ENCODE measurements around the gene COG8.
A peak's percentile ranks its signal among the peaks of the same experiment; 100 is the strongest.

DNA sequence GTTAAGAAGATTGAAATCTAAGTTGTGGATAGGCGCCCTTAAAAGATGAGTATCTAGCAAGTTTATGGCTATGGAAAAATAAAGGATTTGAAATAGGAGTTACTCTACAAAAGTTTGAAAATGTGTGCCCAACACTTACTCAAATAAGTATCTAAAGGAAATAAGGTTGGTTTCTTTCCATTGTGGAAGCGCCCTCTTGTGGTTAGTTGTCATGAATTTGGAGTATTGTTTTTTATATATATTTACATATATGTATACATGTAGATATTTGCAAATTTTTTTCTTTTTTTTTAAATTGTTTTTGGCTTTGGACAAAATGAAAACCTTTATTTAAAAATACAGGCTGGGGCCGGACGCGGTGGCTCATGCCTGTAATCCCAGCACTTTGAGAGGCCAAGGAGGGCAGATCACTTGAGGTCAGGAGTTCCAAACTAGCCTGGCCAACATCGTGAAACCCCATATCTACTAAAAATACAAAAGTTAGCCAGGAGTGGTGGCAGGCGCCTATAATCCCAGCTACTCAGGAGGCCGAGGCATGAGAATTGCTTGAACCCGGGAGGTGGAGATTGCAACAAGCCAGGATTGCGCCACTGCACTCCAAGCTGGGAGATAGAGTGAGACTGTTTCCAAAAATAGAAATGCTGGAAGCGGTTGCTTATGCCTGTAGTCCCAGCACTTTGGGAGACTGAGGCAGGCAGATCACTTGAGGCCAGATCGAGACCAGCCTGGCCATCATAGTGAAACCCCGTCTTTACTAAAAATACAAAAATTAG lies 52.2 kb downstream of the COG8 start:
- TF ChIP-seq FOS (IDR thresholded peaks at IDR 0.05; ENCODE audit: borderline replicate concordance, extremely low read depth, insufficient read length) (no peak), TCF12 (IDR thresholded peaks at IDR 0.05; ENCODE audit: low read depth, low read length) (no peak), ASH2L (IDR thresholded peaks at IDR 0.05; ENCODE audit: borderline replicate concordance, low read depth) (no peak), ZNF24 (IDR thresholded peaks at IDR 0.05) (no peak), MXI1 (IDR thresholded peaks at IDR 0.05; ENCODE audit: low read depth, low read length) (no peak), POLR2AphosphoS5 (IDR thresholded peaks at IDR 0.05; ENCODE audit: low read length) (no peak), SIN3A (IDR thresholded peaks at IDR 0.05; ENCODE audit: low read depth, low read length) (no peak), NR2C2 (IDR thresholded peaks at IDR 0.05; ENCODE audit: borderline replicate concordance, control insufficient read depth, insufficient read length, low read depth) (no peak), RBBP5 (conservative IDR thresholded peaks at IDR 0.05) (no peak), NKRF (conservative IDR thresholded peaks at IDR 0.05) (no peak)
- TF ChIP-seq, protein P1, sequence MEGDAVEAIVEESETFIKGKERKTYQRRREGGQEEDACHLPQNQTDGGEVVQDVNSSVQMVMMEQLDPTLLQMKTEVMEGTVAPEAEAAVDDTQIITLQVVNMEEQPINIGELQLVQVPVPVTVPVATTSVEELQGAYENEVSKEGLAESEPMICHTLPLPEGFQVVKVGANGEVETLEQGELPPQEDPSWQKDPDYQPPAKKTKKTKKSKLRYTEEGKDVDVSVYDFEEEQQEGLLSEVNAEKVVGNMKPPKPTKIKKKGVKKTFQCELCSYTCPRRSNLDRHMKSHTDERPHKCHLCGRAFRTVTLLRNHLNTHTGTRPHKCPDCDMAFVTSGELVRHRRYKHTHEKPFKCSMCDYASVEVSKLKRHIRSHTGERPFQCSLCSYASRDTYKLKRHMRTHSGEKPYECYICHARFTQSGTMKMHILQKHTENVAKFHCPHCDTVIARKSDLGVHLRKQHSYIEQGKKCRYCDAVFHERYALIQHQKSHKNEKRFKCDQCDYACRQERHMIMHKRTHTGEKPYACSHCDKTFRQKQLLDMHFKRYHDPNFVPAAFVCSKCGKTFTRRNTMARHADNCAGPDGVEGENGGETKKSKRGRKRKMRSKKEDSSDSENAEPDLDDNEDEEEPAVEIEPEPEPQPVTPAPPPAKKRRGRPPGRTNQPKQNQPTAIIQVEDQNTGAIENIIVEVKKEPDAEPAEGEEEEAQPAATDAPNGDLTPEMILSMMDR (IDR thresholded peaks at IDR 0.05 in 2 of 3, conservative IDR thresholded peaks at IDR 0.05 in 1 of 3; ENCODE audit: control insufficient read depth in 2 of 3, extremely low read depth in 1 of 3, insufficient read depth in 1 of 3, low read depth in 3 of 3, low read length in 3 of 3): peak; percentile 26 to 54 (median 32); a peak in 4 of 6 replicates
- TF ChIP-seq, protein P2, sequence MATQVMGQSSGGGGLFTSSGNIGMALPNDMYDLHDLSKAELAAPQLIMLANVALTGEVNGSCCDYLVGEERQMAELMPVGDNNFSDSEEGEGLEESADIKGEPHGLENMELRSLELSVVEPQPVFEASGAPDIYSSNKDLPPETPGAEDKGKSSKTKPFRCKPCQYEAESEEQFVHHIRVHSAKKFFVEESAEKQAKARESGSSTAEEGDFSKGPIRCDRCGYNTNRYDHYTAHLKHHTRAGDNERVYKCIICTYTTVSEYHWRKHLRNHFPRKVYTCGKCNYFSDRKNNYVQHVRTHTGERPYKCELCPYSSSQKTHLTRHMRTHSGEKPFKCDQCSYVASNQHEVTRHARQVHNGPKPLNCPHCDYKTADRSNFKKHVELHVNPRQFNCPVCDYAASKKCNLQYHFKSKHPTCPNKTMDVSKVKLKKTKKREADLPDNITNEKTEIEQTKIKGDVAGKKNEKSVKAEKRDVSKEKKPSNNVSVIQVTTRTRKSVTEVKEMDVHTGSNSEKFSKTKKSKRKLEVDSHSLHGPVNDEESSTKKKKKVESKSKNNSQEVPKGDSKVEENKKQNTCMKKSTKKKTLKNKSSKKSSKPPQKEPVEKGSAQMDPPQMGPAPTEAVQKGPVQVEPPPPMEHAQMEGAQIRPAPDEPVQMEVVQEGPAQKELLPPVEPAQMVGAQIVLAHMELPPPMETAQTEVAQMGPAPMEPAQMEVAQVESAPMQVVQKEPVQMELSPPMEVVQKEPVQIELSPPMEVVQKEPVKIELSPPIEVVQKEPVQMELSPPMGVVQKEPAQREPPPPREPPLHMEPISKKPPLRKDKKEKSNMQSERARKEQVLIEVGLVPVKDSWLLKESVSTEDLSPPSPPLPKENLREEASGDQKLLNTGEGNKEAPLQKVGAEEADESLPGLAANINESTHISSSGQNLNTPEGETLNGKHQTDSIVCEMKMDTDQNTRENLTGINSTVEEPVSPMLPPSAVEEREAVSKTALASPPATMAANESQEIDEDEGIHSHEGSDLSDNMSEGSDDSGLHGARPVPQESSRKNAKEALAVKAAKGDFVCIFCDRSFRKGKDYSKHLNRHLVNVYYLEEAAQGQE (IDR thresholded peaks at IDR 0.05; ENCODE audit: low read depth, low read length): no peak
